IMR-90 (cell line): Measurements from ENCODE around the gene SEBOX. TPM values are rescaled to one million over a fixed set of nuclear protein-coding genes. Genes with fewer than 3 reads are reported as not detected.

Experiments used
- ATAC-seq: fragments of 200-7000 bp; cut with Tn5 transposase; 2 replicates; pipeline ENCODE4 v1.9.1; 2020; ENCODE audit warnings: low read depth, mild to moderate bottlenecking, moderate library complexity
- BruUV-seq: library from RNA; stranded (reverse); fragments of 400-500 nt; replicated peaks from 2 replicates; lab custom pipeline; 2021; lab: Mats Ljungman, UMichigan
- CTCF ChIA-PET: fragments of 300-600 bp; formaldehyde crosslinking; extraction: SDS; loops from one replicate; lab custom pipeline; 2021; ENCODE audit warnings: antibody characterized with exemption; lab: Yijun Ruan, JAX
- POLR2A ChIA-PET: fragments of 300-600 bp; sonication (Branson Sonifier 250); formaldehyde crosslinking; loops from one replicate; lab custom pipeline; 2022; ENCODE audit warnings: antibody characterized with exemption; ENCODE audit not compliant: unreplicated experiment; lab: Charles Lee
- DNase-seq: peaks from one replicate; pipeline ENCODE4 v3.0.0; 2013
- H2AFZ ChIP-seq: replicated peaks from 2 replicates; pipeline ENCODE3; 2013; ENCODE audit warnings: low read length, mild to moderate bottlenecking; ENCODE audit not compliant: poor library complexity
- H2AK5ac ChIP-seq: 2 replicates; pipeline ENCODE4 v1.6.1; 2013; ENCODE audit warnings: low read depth, low read length, inconsistent platforms
- H2AK9ac ChIP-seq: replicated peaks from 2 replicates; pipeline ENCODE3; 2013; ENCODE audit warnings: mild to moderate bottlenecking, low read depth, low read length, moderate library complexity; ENCODE audit not compliant: poor library complexity
- H2BK120ac ChIP-seq: 2 replicates; pipeline ENCODE4 v1.6.1; 2013; ENCODE audit warnings: low read depth, low read length, inconsistent platforms
- H2BK15ac ChIP-seq: 3 replicates; pipeline ENCODE4 v1.6.1; 2013; ENCODE audit warnings: low read depth, low read length, inconsistent platforms
- H2BK20ac ChIP-seq: 2 replicates; pipeline ENCODE4 v1.6.1; 2013; ENCODE audit warnings: low read depth, mild to moderate bottlenecking, inconsistent platforms, low read length, moderate library complexity
- H2BK5ac ChIP-seq: 2 replicates; pipeline ENCODE4 v1.6.1; 2013; ENCODE audit warnings: mild to moderate bottlenecking, low read depth, low read length, inconsistent platforms; ENCODE audit not compliant: poor library complexity, severe bottlenecking
- H3K14ac ChIP-seq: replicated peaks from 2 replicates; pipeline ENCODE4 v1.6.1; 2013; ENCODE audit warnings: low read depth, low read length, inconsistent platforms
- H3K18ac ChIP-seq: 2 replicates; pipeline ENCODE4 v1.6.1; 2013; ENCODE audit warnings: low read depth, low read length, control low read depth
- H3K23ac ChIP-seq: 2 replicates; pipeline ENCODE4 v1.6.1; 2013; ENCODE audit warnings: low read depth, low read length, inconsistent platforms
- H3K27ac ChIP-seq: 2 replicates; pipeline ENCODE4 v1.5.1; 2013; ENCODE audit warnings: mild to moderate bottlenecking, control low read depth, low read length; ENCODE audit not compliant: insufficient read depth
- H3K27me3 ChIP-seq: 2 replicates; pipeline ENCODE4 v1.6.1; 2013; ENCODE audit warnings: low read length; ENCODE audit not compliant: control insufficient read depth, insufficient read depth
- H3K36me3 ChIP-seq: 2 replicates; pipeline ENCODE4 v1.6.1; 2013; ENCODE audit warnings: low read length, mixed read lengths; ENCODE audit not compliant: control insufficient read depth, insufficient read depth
- H3K4ac ChIP-seq: 2 replicates; pipeline ENCODE4 v1.6.1; 2013; ENCODE audit warnings: low read depth, low read length, inconsistent platforms
- H3K4me1 ChIP-seq: 2 replicates; pipeline ENCODE4 v1.6.1; 2013; ENCODE audit warnings: low read length, mixed read lengths; ENCODE audit not compliant: control insufficient read depth, insufficient read depth
- H3K4me2 ChIP-seq: 2 replicates; pipeline ENCODE4 v1.6.1; 2013; ENCODE audit warnings: low read depth, mild to moderate bottlenecking, control low read depth, low read length, moderate library complexity
- H3K4me3 ChIP-seq: 2 replicates; pipeline ENCODE4 v1.5.1; 2013; ENCODE audit warnings: low read depth, mild to moderate bottlenecking, control low read depth, low read length, moderate library complexity; ENCODE audit not compliant: insufficient read depth
- H3K56ac ChIP-seq: 2 replicates; pipeline ENCODE4 v1.6.1; 2013; ENCODE audit warnings: low read length, inconsistent platforms; ENCODE audit not compliant: insufficient read depth; ENCODE audit errors: extremely low read depth
- H3K79me1 ChIP-seq, 2 experiments: 2 replicates each; pipeline ENCODE4 v1.6.1; 2013; ENCODE audit warnings: low read length in 2 of 2, inconsistent platforms in 1 of 2, low read depth in 1 of 2
- H3K9ac ChIP-seq: 2 replicates; pipeline ENCODE4 v1.6.1; 2013; ENCODE audit warnings: low read depth, low read length, control low read depth
- H3K9me1 ChIP-seq: 2 replicates; pipeline ENCODE4 v1.6.1; 2013; ENCODE audit warnings: low read length, inconsistent platforms; ENCODE audit not compliant: insufficient read depth
- H3K9me3 ChIP-seq: 2 replicates; pipeline ENCODE4 v1.6.1; 2013; ENCODE audit warnings: low read length; ENCODE audit not compliant: control insufficient read depth, insufficient read depth
- H4K20me1 ChIP-seq: 2 replicates; pipeline ENCODE4 v1.6.1; 2013; ENCODE audit warnings: low read length, inconsistent platforms; ENCODE audit not compliant: insufficient read depth
- H4K5ac ChIP-seq: 2 replicates; pipeline ENCODE4 v1.6.1; 2013; ENCODE audit warnings: mild to moderate bottlenecking, low read depth, low read length, control low read depth
- H4K8ac ChIP-seq, 2 experiments: 2 replicates each; pipeline ENCODE4 v1.6.1; 2013; ENCODE audit warnings: low read depth in 2 of 2, low read length in 2 of 2, control low read depth in 1 of 2, inconsistent platforms in 1 of 2
- H4K91ac ChIP-seq: 2 replicates; pipeline ENCODE4 v1.6.1; 2013; ENCODE audit warnings: low read depth, low read length, inconsistent platforms; ENCODE audit not compliant: insufficient read depth
- CEBPB ChIP-seq: IDR thresholded peaks from 2 replicates; pipeline ENCODE4 v1.6.1; 2012; ENCODE audit warnings: low read depth, low read length, improper control_type of control experiment
- CHD1 ChIP-seq: IDR thresholded peaks from 2 replicates; pipeline ENCODE4 v1.6.1; 2012; ENCODE audit warnings: low read depth, low read length, improper control_type of control experiment
- ELK1 ChIP-seq: fragments of 150-350 bp; IDR thresholded peaks from 2 replicates; pipeline ENCODE4 v1.6.1; 2016; ENCODE audit warnings: low read depth, mild to moderate bottlenecking, low read length, moderate library complexity, borderline replicate concordance
- FOS ChIP-seq: fragments of 150-350 bp; IDR thresholded peaks from 2 replicates; pipeline ENCODE4 v1.6.1; 2016; ENCODE audit warnings: low read depth, low read length
- MAFK ChIP-seq: IDR thresholded peaks from 2 replicates; pipeline ENCODE4 v1.6.1; 2012; ENCODE audit warnings: low read depth, low read length, improper control_type of control experiment
- MXI1 ChIP-seq: IDR thresholded peaks from 2 replicates; pipeline ENCODE4 v1.6.1; 2012; ENCODE audit warnings: low read depth, mild to moderate bottlenecking, low read length, moderate library complexity, borderline replicate concordance
- NFE2L2 ChIP-seq: fragments of 150-350 bp; IDR thresholded peaks from 2 replicates; pipeline ENCODE4 v1.6.1; 2016; ENCODE audit warnings: low read depth, mild to moderate bottlenecking, low read length
- POLR2A ChIP-seq: IDR thresholded peaks from 2 replicates; pipeline ENCODE4 v1.6.1; 2012; ENCODE audit warnings: mild to moderate bottlenecking, low read depth, low read length
- RAD21 ChIP-seq: IDR thresholded peaks from 2 replicates; pipeline ENCODE4 v1.6.1; 2012; ENCODE audit warnings: low read length, improper control_type of control experiment
- RCOR1 ChIP-seq: IDR thresholded peaks from 2 replicates; pipeline ENCODE4 v1.6.1; 2012; ENCODE audit warnings: mild to moderate bottlenecking, low read length, improper control_type of control experiment; ENCODE audit not compliant: insufficient replicate concordance
- RFX5 ChIP-seq: IDR thresholded peaks from 2 replicates; pipeline ENCODE4 v1.8.0; 2012; ENCODE audit warnings: low read depth, mild to moderate bottlenecking, low read length, moderate library complexity
- SMC3 ChIP-seq: fragments of 150-350 bp; IDR thresholded peaks from 2 replicates; pipeline ENCODE4 v1.6.1; 2016; ENCODE audit warnings: low read depth, mild to moderate bottlenecking, antibody characterized with exemption, low read length, moderate library complexity
- USF2 ChIP-seq: fragments of 150-350 bp; IDR thresholded peaks from 2 replicates; pipeline ENCODE4 v1.6.1; 2017; ENCODE audit warnings: mild to moderate bottlenecking, antibody characterized with exemption, low read length, low read depth
- WGBS, 2 experiments: methylation state at CpG; one replicate each; pipeline versions ENCODE4 v1.1.5 to v1.1.7; 2013; ENCODE audit warnings: missing lambda C conversion rate in 2 of 2; ENCODE audit not compliant: insufficient read length in 1 of 2; ENCODE audit errors: extremely low coverage in 2 of 2; 5-methylcytosine and 5-hydroxymethylcytosine counted together
- dilution Hi-C: fragments of 300-500 bp; cut with HindIII; formaldehyde crosslinking; loops from one replicate; pipeline ENCODE4 v1.14.3; 2018; ENCODE audit warnings: low sequenced_read_pairs; ENCODE audit not compliant: unreplicated experiment
- in situ Hi-C: fragments of 300-500 bp; cut with MboI; formaldehyde crosslinking; loops from 3 replicates; pipeline ENCODE4 v1.14.3; 2019; ENCODE audit warnings: low sequenced_read_pairs, inconsistent platforms, mixed read lengths
- intact Hi-C: fragments of 100-400 bp; cut with micrococcal nuclease; formaldehyde crosslinking; loops from 2 replicates; pipeline ENCODE4 v1.10.0; 2022
- polyA plus RNA-seq, 3 experiments: library from polyadenylated mRNA; depleted of rRNA; stranded (reverse); fragments of >200 nt; gene quantifications; 2 replicates each; pipeline ENCODE4 v1.2.3, GENCODE V29; 2012; ENCODE audit warnings: low replicate concordance in 1 of 3
- total RNA-seq: library from RNA; depleted of rRNA; stranded (reverse); fragments of >200 nt; gene quantifications from 2 replicates; pipeline ENCODE4 v1.2.3, GENCODE V29; 2012

The SEBOX gene
- total and polyA plus RNA-seq, 2 of the 4 experiments (the other 2 are of a cell fraction): not detected

- Histone ChIP-seq H2AK5ac (no peak overlapping the region), H3K27ac (no peak overlapping the region), H3K27me3 (no peaks in the 10 kb centered on the region), H3K36me3 (peaks cover 28% of the 10 kb centered on the region), H2AK9ac (no peak overlapping the region), H4K8ac (no peak overlapping the region), H3K14ac (no peak overlapping the region), H4K91ac (no peak overlapping the region), H3K9me3 (no peaks in the 10 kb centered on the region), H3K79me1 (no peaks in the 10 kb centered on the region), H3K4ac (no peak overlapping the region), H3K56ac (no peak overlapping the region), H4K20me1 (no peaks in the 10 kb centered on the region), H3K9me1 (peaks cover 19% of the 10 kb centered on the region; the same call in 1 of the 2 replicates), H2BK15ac (no peak overlapping the region), H3K4me3 (no peak overlapping the region), H3K9ac (no peak overlapping the region), H2BK5ac (no peak overlapping the region), H3K18ac (no peak overlapping the region), H2BK120ac (no peak overlapping the region), H3K4me1 (peaks cover 9% of the 10 kb centered on the region), H2AFZ (no peak overlapping the region), H3K23ac (no peak overlapping the region), H2BK20ac (no peak overlapping the region), H4K5ac (no peak overlapping the region), H3K4me2 (no peak overlapping the region)
- ATAC-seq (no peak), DNase-seq (no peak)
- intact Hi-C loops (no loop called here), in situ Hi-C loops (no loop called here), dilution Hi-C loops (no loop called here)
- WGBS, 2 experiments: no CpG with 5 or more reads among the region's 3 CpGs
- POLR2A ChIA-PET: no interaction called here
- CTCF ChIA-PET: no interaction called here
- BruUV-seq: no TSS peak
- TF ChIP-seq MXI1 (no peak), USF2 (no peak), SMC3 (no peak), CEBPB (no peak), MAFK (no peak), RFX5 (no peak), NFE2L2 (no peak), ELK1 (no peak), CHD1 (no peak), RAD21 (no peak), FOS (no peak), RCOR1 (no peak), POLR2A (no peak)
These were observed 32.3 kb upstream of the SEBOX start for GRCh38 chr17:28397275-28397674.
